Mucosa of stomach (tissue), 1 donor: ENCODE measurements around the gene DNMT3A.

Experiments used
- H3K27me3 ChIP-seq: one replicate; pipeline ENCODE4 v1.7.0; 2013; ENCODE audit warnings: mild to moderate bottlenecking, low read length; ENCODE audit not compliant: control insufficient read depth, insufficient read depth
- H3K36me3 ChIP-seq: one replicate; pipeline ENCODE4 v1.7.0; 2013; ENCODE audit warnings: low read length; ENCODE audit not compliant: control insufficient read depth, insufficient read depth
- H3K4me1 ChIP-seq: one replicate; pipeline ENCODE4 v1.7.0; 2013; ENCODE audit warnings: mild to moderate bottlenecking, low read length; ENCODE audit not compliant: control insufficient read depth, insufficient read depth
- H3K4me3 ChIP-seq: one replicate; pipeline ENCODE4 v1.7.0; 2013; ENCODE audit warnings: low read length
- H3K9ac ChIP-seq: one replicate; pipeline ENCODE4 v1.7.0; 2013; ENCODE audit warnings: mild to moderate bottlenecking, low read length, moderate library complexity
- H3K9me3 ChIP-seq: one replicate; pipeline ENCODE4 v1.7.0; 2013; ENCODE audit warnings: mild to moderate bottlenecking, low read length, moderate library complexity; ENCODE audit not compliant: control insufficient read depth
- donor health status: Pancreatic carcinoma.

The DNMT3A gene

GRCh38 chr2:25328152-25329085 is 13.3 kb downstream of the DNMT3A start:
- H3K27me3 ChIP-seq, result no peaks in the 10 kb centered on the region
- peaks cover 5% of the 10 kb centered on the region for H3K4me1 ChIP-seq
- no peaks in the 10 kb centered on the region for H3K36me3 ChIP-seq
- H3K9me3 ChIP-seq, result no peaks in the 10 kb centered on the region
- no peak overlapping the region for H3K4me3 ChIP-seq
- no peak overlapping the region for H3K9ac ChIP-seq

- Histone ChIP-seq H3K9ac (no peak overlapping the region), H3K4me3 (no peak overlapping the region), H3K4me1 (peaks cover 5% of the 10 kb centered on the region), H3K27me3 (no peaks in the 10 kb centered on the region), H3K36me3 (no peaks in the 10 kb centered on the region), H3K9me3 (no peaks in the 10 kb centered on the region)
These were observed 15.3 kb downstream of the DNMT3A start for GRCh38 chr2:25326326-25327013.

GRCh38 chr2:25324905-25325592 is 16.7 kb downstream of the DNMT3A start:
- H3K27me3 ChIP-seq, result no peaks in the 10 kb centered on the region
- H3K4me1 ChIP-seq, result peaks cover 5% of the 10 kb centered on the region
- no peaks in the 10 kb centered on the region for H3K9me3 ChIP-seq
- H3K9ac ChIP-seq, result no peak overlapping the region
- no peaks in the 10 kb centered on the region for H3K36me3 ChIP-seq
- no peak overlapping the region for H3K4me3 ChIP-seq

GRCh38 chr2:25324251-25324650 is 17.5 kb downstream of the DNMT3A start:
- no peak overlapping the region for H3K9ac ChIP-seq
- H3K27me3 ChIP-seq, result no peaks in the 10 kb centered on the region
- no peak overlapping the region for H3K4me3 ChIP-seq
- no peaks in the 10 kb centered on the region for H3K36me3 ChIP-seq
- H3K4me1 ChIP-seq, result peaks cover 5% of the 10 kb centered on the region
- H3K9me3 ChIP-seq, result no peaks in the 10 kb centered on the region

- H3K9ac ChIP-seq, result no peak overlapping the region
- H3K9me3 ChIP-seq, result no peaks in the 10 kb centered on the region
- H3K4me1 ChIP-seq, result peaks cover 5% of the 10 kb centered on the region
- H3K4me3 ChIP-seq, result no peak overlapping the region
- H3K36me3 ChIP-seq, result no peaks in the 10 kb centered on the region
- no peaks in the 10 kb centered on the region for H3K27me3 ChIP-seq
These were observed 18.0 kb downstream of the DNMT3A start for GRCh38 chr2:25323610-25324189.

GRCh38 chr2:25323042-25323514 is 18.6 kb downstream of the DNMT3A start:
- Histone ChIP-seq H3K4me3 (no peak overlapping the region), H3K4me1 (peaks cover 5% of the 10 kb centered on the region), H3K9me3 (no peaks in the 10 kb centered on the region), H3K36me3 (no peaks in the 10 kb centered on the region), H3K27me3 (no peaks in the 10 kb centered on the region), H3K9ac (no peak overlapping the region)

- Histone ChIP-seq H3K36me3 (no peaks in the 10 kb centered on the region), H3K4me1 (peaks cover 5% of the 10 kb centered on the region), H3K27me3 (no peaks in the 10 kb centered on the region), H3K9me3 (no peaks in the 10 kb centered on the region), H3K4me3 (no peak overlapping the region), H3K9ac (no peak overlapping the region)
These were observed 19.4 kb downstream of the DNMT3A start for GRCh38 chr2:25322312-25322711.

- no peaks in the 10 kb centered on the region for H3K36me3 ChIP-seq
- peaks cover 13% of the 10 kb centered on the region for H3K4me1 ChIP-seq
- no peak overlapping the region for H3K9ac ChIP-seq
- H3K9me3 ChIP-seq, result no peaks in the 10 kb centered on the region
- H3K4me3 ChIP-seq, result no peak overlapping the region
- no peaks in the 10 kb centered on the region for H3K27me3 ChIP-seq
These were observed 21.6 kb downstream of the DNMT3A start for GRCh38 chr2:25320077-25320476.

GRCh38 chr2:25316101-25316500 is 25.6 kb downstream of the DNMT3A start:
- Histone ChIP-seq H3K27me3 (no peaks in the 10 kb centered on the region), H3K4me3 (no peak overlapping the region), H3K36me3 (no peaks in the 10 kb centered on the region), H3K9ac (no peak overlapping the region), H3K4me1 (peaks cover 33% of the 10 kb centered on the region), H3K9me3 (no peaks in the 10 kb centered on the region)

- no peak overlapping the region for H3K9ac ChIP-seq
- H3K27me3 ChIP-seq, result no peaks in the 10 kb centered on the region
- no peaks in the 10 kb centered on the region for H3K36me3 ChIP-seq
- H3K4me3 ChIP-seq, result no peak overlapping the region
- no peaks in the 10 kb centered on the region for H3K9me3 ChIP-seq
- H3K4me1 ChIP-seq, result peaks cover 39% of the 10 kb centered on the region
These were observed 26.4 kb downstream of the DNMT3A start for GRCh38 chr2:25315316-25315680.

- Histone ChIP-seq H3K9me3 (no peaks in the 10 kb centered on the region), H3K9ac (no peak overlapping the region), H3K4me3 (no peak overlapping the region), H3K4me1 (peaks cover 43% of the 10 kb centered on the region), H3K27me3 (no peaks in the 10 kb centered on the region), H3K36me3 (no peaks in the 10 kb centered on the region)
These were observed 27.0 kb downstream of the DNMT3A start for GRCh38 chr2:25314514-25315315.
